ENCODE results near the gene RABAC1. TPM values are rescaled to one million over a fixed set of nuclear protein-coding genes. Genes with fewer than 3 reads are reported as not detected.
"Not testable (repeated sequence)": the region's sequence is repeated elsewhere in the genome, so short reads cannot be mapped to it uniquely, and the experiment has no call there.

The RABAC1 gene
- polyA plus RNA-seq, 3 donors from 2014 or later = 263 to 375 (median 373) TPM

GRCh38 chr19:41919948-41920712 lies 39.0 kb downstream of the RABAC1 start:
- Mint-ChIP-seq H3K4me1 (peaks cover 10 to 12% of the 10 kb centered on the region in 2 donors), H3K27ac (no peak overlapping the region), H3K36me3 (peaks cover 0 to 3% (median 0%) of the 10 kb centered on the region in 3 donors), H3K27me3 (ENCODE audit: low read depth in 3 of 3) (peaks cover 6 to 14% (median 10%) of the 10 kb centered on the region in 3 donors), H3K4me3 (no peak overlapping the region), H3K9me3 (peaks cover 0 to 2% (median 0%) of the 10 kb centered on the region in 6 donors)
- no peak for DNase-seq

- Mint-ChIP-seq H3K36me3 (peaks cover 0 to 3% (median 0%) of the 10 kb centered on the region in 3 donors), H3K27ac (no peak overlapping the region), H3K9me3 (peaks cover 0 to 2% (median 0%) of the 10 kb centered on the region in 6 donors), H3K27me3 (ENCODE audit: low read depth in 3 of 3) (peaks cover 6 to 21% (median 11%) of the 10 kb centered on the region in 3 donors), H3K4me3 (no peak overlapping the region), H3K4me1 (peaks cover 17 to 21% of the 10 kb centered on the region in 2 donors)
- DNase-seq = no peak
These were observed 40.4 kb downstream of the RABAC1 start for GRCh38 chr19:41918653-41919244.

GRCh38 chr19:41918095-41918494 lies 41.0 kb downstream of the RABAC1 start:
- H3K27me3 Mint-ChIP-seq (ENCODE audit: low read depth in 3 of 3) = peaks cover 6 to 21% (median 7%) of the 10 kb centered on the region in 3 donors
- H3K27ac Mint-ChIP-seq = no peak overlapping the region
- no peak overlapping the region for H3K4me3 Mint-ChIP-seq
- H3K36me3 Mint-ChIP-seq = no peaks in the 10 kb centered on the region
- H3K9me3 Mint-ChIP-seq = peaks cover 0 to 2% (median 0%) of the 10 kb centered on the region in 6 donors
- DNase-seq = no peak
- H3K4me1 Mint-ChIP-seq = peaks cover 18 to 19% of the 10 kb centered on the region in 2 donors

GRCh38 chr19:41917676-41918075 lies 41.4 kb downstream of the RABAC1 start:
- DNase-seq = no peak
- Mint-ChIP-seq H3K4me1 (peaks cover 18 to 20% of the 10 kb centered on the region in 2 donors), H3K4me3 (no peak overlapping the region), H3K27ac (no peak overlapping the region), H3K27me3 (ENCODE audit: low read depth in 3 of 3) (peaks cover 8 to 22% (median 8%) of the 10 kb centered on the region in 3 donors), H3K9me3 (peaks cover 0 to 2% (median 0%) of the 10 kb centered on the region in 6 donors), H3K36me3 (no peaks in the 10 kb centered on the region)

GRCh38 chr19:41915776-41916414 lies 43.2 kb downstream of the RABAC1 start:
- H3K9me3 Mint-ChIP-seq = no peaks in the 10 kb centered on the region
- DNase-seq = no peak
- H3K4me3 Mint-ChIP-seq = no peak overlapping the region
- no peak overlapping the region for H3K27ac Mint-ChIP-seq
- H3K27me3 Mint-ChIP-seq (ENCODE audit: low read depth in 3 of 3) = peaks cover 6 to 25% (median 20%) of the 10 kb centered on the region in 3 donors
- H3K4me1 Mint-ChIP-seq = peaks cover 28% of the 10 kb centered on the region in 2 donors
- no peaks in the 10 kb centered on the region for H3K36me3 Mint-ChIP-seq

GRCh38 chr19:41915021-41915775 lies 43.9 kb downstream of the RABAC1 start:
- Mint-ChIP-seq H3K4me1 (peaks cover 35% of the 10 kb centered on the region in 2 donors), H3K27me3 (ENCODE audit: low read depth in 3 of 3) (peaks cover 11 to 27% (median 25%) of the 10 kb centered on the region in 3 donors), H3K4me3 (no peak overlapping the region), H3K9me3 (no peaks in the 10 kb centered on the region), H3K36me3 (no peaks in the 10 kb centered on the region), H3K27ac (no peak overlapping the region)
- DNase-seq = no peak

- H3K36me3 Mint-ChIP-seq, H3K9me3 Mint-ChIP-seq, DNase-seq: not testable (repeated sequence)
- Mint-ChIP-seq H3K27ac (peak overlapping the region in 1 of 6 donors; percentile 82), H3K4me1 (peaks cover 36 to 37% of the 10 kb centered on the region in 2 donors), H3K27me3 (ENCODE audit: low read depth in 3 of 3) (peaks cover 11 to 28% (median 25%) of the 10 kb centered on the region in 3 donors), H3K4me3 (peak overlapping the region in 3 of 5 donors; percentile 31 to 60 (median 33))
These were observed 44.7 kb downstream of the RABAC1 start for GRCh38 chr19:41914424-41914834.

GRCh38 chr19:41913538-41914423 lies 45.3 kb downstream of the RABAC1 start:
- Mint-ChIP-seq H3K36me3 (no peaks in the 10 kb centered on the region), H3K27ac (peak overlapping the region in 1 of 6 donors; percentile 82), H3K4me3 (peak overlapping the region; percentile 4 to 60 (median 31)), H3K27me3 (ENCODE audit: low read depth in 3 of 3) (peaks cover 11 to 28% (median 25%) of the 10 kb centered on the region in 3 donors), H3K9me3 (no peaks in the 10 kb centered on the region), H3K4me1 (peaks cover 36 to 39% of the 10 kb centered on the region in 2 donors)
- no peak for DNase-seq

GRCh38 chr19:41912899-41913537 lies 46.1 kb downstream of the RABAC1 start:
- peaks cover 36 to 39% of the 10 kb centered on the region in 2 donors for H3K4me1 Mint-ChIP-seq
- no peaks in the 10 kb centered on the region for H3K9me3 Mint-ChIP-seq
- H3K27me3 Mint-ChIP-seq (ENCODE audit: low read depth in 3 of 3) = peaks cover 11 to 28% (median 25%) of the 10 kb centered on the region in 3 donors
- peak in 1 of 3 donors; percentile 21 for DNase-seq
- H3K27ac Mint-ChIP-seq = no peak overlapping the region
- H3K36me3 Mint-ChIP-seq = no peaks in the 10 kb centered on the region
- peak overlapping the region in 3 of 5 donors; percentile 15 to 31 (median 18) for H3K4me3 Mint-ChIP-seq

GRCh38 chr19:41911889-41912731 lies 47.0 kb downstream of the RABAC1 start:
- peak overlapping the region; percentile 17 to 55 (median 38) for H3K4me3 Mint-ChIP-seq
- DNase-seq = no peak
- H3K9me3 Mint-ChIP-seq = no peaks in the 10 kb centered on the region
- peaks cover 0 to 3% (median 0%) of the 10 kb centered on the region in 3 donors for H3K36me3 Mint-ChIP-seq
- H3K27me3 Mint-ChIP-seq (ENCODE audit: low read depth in 3 of 3) = peaks cover 11 to 28% (median 25%) of the 10 kb centered on the region in 3 donors
- H3K4me1 Mint-ChIP-seq = peaks cover 36 to 41% of the 10 kb centered on the region in 2 donors
- peak overlapping the region in 4 of 6 donors; percentile 23 to 77 (median 44) for H3K27ac Mint-ChIP-seq

Measured in immature natural killer cell (primary cell).